Right lung (tissue), 5 donors: Measurements from ENCODE around the gene CCDC120. TPM values are rescaled to one million over a fixed set of nuclear protein-coding genes. Genes with fewer than 3 reads are reported as not detected.

ENCODE experiments used
- DNase-seq, 2 donors: peaks; one replicate each; pipeline ENCODE4 v3.0.0-alpha.2; 2013
- polyA plus RNA-seq, 5 donors: library from polyadenylated mRNA; unstranded; fragments of 120-200 nt; gene quantifications; one replicate each; pipeline versions ENCODE4 v1.2.1 to v1.2.3, GENCODE V29; 2013; ENCODE audit warnings: inconsistent platforms in 1 of 5, low replicate concordance in 1 of 5; ENCODE audit not compliant: insufficient read length in 5 of 5, insufficient read depth in 1 of 5

CCDC120 gene
- polyA plus RNA-seq, 5 donors, result 11.4 to 19.0 (median 16.9) TPM

- DNase-seq, result no peak
These were observed 2.1 kb downstream of the CCDC120 start for GRCh38 chrX:49060914-49061313.

DNA sequence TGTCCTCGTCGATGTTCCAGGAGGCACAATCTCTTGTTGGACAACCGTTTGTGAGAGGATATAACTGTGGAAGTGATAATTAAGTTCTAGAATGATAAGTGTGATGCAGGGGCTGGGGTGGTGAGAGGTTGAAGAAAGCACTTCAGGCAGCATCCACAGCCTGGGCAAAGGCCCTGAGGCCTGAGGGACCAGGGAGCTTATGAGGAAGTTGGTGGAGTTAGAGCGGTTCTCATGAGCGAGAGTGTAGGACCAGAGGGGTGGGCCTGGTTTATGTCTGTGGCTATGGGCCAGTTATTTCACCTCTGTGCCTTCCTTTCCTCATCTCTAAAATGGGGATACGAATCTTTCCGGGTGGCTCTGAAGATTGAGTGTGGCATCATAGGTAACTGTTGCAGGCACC, 2.7 kb downstream of the CCDC120 start:
- DNase-seq, result no peak

GRCh38 chrX:49061916-49062315, 3.1 kb downstream of the CCDC120 start:
- DNase-seq, result no peak

- no peak for DNase-seq
These were observed 4.9 kb downstream of the CCDC120 start for GRCh38 chrX:49063715-49064114.

- no peak for DNase-seq
These were observed 5.5 kb downstream of the CCDC120 start for GRCh38 chrX:49064303-49064702.

DNA sequence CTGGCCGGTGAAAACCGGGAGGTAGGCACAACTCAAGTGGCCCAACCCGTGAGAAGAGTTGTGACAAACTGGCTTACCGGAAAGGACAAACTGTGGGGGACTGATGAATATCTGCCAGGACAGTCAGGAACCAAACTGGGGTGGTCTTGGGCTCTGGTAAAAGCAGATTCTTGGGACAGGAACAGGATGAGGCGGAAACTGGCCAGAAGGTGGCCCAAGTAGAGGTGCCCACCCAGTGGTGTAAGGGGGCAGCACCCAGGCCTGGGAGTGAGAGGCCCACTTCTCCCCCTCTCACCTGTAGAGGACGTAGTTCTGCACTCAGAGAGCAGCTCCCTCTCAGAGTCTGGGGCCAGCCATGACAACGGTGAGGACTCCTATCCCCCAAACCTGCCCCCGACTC, 5.9 kb downstream of the CCDC120 start:
- no peak for DNase-seq

DNA sequence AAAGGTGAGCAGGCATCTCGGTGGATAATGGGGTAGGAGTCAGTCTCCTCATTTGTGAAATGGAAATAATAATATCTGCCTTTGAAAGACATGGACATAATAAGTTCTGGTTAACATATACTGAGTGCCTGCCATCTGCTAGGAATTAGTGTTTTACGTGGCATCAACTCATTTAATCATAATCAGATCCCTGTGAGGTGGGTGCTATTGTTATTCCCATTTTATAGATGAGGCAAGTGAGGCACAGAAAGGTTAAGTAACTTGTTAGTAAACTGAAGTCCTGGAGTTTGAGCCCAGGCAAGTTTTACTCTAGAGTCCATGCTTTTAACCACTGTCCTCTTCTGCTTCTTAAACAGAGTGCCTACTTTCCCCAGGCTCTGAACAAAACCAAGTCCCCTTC, 7.5 kb downstream of the CCDC120 start:
- no peak for DNase-seq

GRCh38 chrX:49066690-49067089, 7.9 kb downstream of the CCDC120 start:
- DNase-seq, result no peak

DNA sequence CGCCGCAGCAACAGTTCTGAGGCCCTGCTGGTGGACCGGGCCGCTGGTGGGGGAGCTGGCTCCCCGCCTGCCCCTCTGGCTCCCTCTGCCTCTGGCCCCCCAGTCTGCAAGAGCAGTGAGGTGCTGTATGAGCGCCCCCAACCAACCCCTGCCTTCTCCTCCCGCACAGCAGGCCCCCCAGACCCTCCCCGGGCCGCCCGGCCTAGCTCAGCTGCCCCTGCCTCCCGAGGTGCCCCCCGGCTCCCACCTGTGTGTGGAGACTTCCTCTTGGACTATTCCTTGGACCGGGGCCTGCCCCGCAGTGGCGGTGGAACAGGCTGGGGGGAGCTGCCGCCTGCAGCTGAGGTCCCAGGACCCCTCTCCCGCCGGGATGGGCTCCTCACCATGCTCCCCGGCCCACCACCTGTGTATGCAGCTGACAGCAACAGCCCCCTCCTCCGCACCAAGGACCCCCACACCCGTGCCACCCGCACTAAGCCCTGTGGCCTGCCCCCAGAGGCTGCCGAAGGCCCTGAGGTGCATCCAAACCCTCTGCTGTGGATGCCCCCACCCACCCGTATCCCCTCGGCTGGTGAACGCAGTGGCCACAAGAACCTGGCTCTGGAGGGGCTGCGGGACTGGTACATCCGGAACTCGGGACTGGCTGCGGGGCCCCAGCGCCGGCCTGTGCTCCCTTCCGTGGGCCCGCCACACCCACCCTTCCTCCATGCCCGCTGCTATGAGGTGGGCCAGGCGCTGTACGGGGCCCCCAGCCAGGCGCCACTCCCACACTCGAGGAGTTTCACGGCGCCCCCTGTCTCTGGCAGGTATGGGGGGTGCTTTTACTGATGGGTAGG, 8.7 kb downstream of the CCDC120 start:
- no peak for DNase-seq

GRCh38 chrX:49069038-49069437, 10.2 kb downstream of the CCDC120 start:
- DNase-seq, result no peak

- DNase-seq, result no peak
These were observed 12.2 kb downstream of the CCDC120 start for GRCh38 chrX:49070988-49071387.

DNA sequence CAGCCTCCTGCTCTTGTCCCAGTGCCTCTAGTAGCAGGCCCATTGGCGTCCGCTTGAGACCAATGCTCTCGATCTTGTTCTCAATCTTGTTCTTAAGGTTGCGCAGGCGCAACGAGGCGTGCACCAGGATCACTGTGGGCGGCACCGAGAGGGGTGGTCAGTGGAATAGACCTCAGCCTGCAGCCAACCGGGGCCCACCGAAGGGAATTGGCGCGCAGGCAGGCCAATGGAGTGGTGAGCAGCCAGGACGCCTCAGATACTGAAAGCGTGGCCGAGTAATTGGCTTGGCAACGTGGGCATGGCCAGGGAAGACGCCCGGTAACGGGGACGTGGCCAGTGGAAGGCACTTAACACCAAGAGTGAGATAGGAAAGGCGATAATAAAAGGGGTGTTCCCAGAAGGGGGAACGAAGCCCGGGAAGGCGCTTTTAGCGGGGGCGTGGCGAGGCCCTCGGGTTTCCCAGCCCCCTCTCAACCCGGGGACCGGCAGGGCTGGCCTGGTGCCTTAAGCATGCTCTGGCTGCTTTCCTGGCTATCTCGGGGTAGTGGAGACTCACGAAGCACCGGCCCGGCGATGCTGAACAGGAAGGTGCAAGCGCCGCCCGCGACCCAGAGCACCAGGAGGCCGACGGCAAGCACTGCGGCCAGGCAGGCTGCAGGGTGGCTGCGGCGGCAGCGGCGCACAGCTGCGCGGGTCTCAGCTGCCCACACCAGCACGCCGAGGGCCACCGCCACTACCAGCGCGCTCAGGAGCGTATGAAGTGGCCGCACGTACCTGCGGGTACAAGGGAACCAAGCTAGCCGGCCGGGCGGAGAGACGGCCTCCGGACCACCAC, 13.3 kb downstream of the CCDC120 start:
- DNase-seq, result peak; percentile 74 to 83

GRCh38 chrX:49072712-49073095, 13.9 kb downstream of the CCDC120 start:
- DNase-seq, result no peak

GRCh38 chrX:49073601-49074575, 15.1 kb downstream of the CCDC120 start, which contains the start of gene PRAF2:
TSS of gene PRAF2 (minus strand) at chrX:49074002. CDS start at chrX:49073987, 15 bp downstream.
- peak; percentile 82 to 87 for DNase-seq

DNA sequence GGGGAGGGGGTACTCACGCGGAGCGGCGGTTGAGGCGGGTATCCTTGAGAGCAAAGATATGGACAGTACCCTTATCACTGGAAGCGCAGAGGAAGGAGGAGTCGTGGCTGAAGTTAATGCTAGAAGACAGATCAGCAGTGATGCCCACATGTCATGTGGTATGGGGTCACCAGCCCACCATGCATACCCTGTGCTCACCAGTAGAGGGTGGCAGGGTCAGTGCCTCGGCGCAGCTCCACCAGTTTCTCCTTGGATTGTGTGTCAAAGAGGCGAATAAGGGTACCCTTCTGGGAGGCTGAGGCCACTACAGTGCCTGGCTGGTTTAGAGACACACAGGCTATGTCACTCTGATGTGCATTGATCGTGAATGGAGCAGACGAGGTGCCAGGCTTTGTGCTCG, 16.5 kb downstream of the CCDC120 start:
- no peak for DNase-seq

DNA sequence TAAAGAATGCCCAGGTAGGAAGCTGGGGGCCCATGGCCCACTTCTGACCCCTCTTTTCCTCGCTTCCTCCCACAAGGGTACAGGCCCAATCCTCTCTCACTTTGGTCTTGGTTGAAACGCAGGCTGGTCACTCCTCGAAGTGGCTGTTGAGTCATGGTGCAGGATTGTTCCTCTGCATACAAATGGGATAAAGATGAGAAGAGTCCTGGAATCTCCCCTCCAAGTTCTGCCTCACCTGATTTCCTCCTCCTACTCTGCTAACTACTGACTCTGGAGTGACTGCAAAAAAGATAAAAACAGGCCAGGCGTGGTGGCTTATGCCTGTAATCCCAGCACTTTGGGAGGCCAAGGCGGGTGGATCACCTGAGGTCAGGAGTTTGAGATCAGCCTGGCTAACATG, 19.1 kb downstream of the CCDC120 start:
- no peak for DNase-seq

DNA sequence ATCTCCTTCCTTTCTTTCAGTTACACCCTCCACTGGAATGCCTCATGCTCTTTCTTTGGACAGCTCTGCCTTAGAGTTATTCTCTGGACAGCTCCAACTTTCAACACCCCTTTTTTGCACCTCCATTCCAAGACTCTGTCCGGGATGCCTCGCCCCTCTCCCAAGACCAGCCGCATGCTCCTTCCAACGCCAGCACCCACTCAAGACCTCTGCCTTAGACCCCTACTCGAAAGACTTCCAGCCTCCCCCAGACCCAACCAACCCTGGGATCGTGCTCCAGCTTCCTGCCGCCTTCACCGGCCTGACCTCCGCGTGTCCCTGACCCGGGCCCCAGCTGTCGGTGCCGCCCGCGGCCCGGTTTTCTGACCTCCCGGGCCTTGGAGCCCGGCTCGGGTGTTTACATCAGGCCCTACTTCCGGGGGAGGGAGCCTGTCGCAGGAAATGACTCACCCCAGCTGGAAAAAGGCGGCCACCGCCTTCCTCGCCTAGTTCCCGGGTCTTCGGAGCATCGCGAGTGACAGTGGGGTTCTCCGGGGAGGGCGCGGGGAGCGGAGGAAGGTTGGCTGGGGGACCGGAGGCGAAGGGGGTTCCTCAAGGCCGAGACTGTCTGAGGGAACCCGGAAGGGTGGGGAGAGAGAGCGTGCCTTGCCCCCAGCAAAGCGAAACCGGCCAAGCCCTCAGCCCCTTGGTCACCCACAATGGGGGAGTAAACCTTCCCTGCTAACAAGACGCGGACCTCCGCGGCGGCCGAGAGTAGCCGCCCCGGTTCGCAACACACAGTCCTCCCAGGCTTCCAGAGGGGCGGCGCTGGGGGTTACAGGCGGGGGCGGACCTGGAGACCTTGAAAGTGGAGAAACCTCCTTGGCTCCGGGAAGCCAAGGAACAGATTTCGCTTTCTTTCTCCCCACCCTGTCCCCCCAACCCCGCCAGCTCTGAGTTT, 21.0 kb downstream of the CCDC120 start, which contains the start of gene WDR45:
WDR45 (minus strand) TSS at position 399 of the 940 bp plus-strand sequence. CDS start 1,792 bp downstream, outside the sequence.
- peak; percentile 70 to 74 for DNase-seq

DNA sequence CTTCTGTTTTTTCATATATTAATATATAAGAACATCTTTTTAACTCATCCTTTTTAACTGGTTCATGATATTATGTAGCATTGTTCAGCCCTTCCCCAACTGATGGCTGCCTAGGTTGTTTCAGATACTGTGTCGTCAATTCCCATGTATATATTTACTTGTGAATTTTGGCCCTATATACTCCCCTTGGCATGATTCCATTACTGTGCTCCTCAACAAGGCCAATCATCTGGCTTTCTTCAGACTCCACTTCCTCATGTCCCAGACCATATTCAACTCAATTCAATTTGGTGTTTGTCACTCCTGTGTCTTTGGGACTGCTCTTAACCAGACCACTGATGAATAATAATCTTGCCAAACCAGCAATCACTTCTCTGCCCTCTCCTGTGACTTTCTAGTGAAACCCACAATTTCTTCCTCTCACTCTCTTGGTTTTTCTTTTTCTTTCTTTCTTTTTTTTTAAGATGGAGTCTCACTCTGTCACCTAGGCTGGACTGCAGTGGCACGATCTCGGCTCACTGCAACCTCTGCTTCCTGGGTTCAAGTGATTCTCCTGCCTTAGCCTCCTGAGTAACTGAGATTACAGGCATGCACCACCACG, 23.6 kb downstream of the CCDC120 start:
- DNase-seq, result no peak

GRCh38 chrX:49089553-49089952, 30.8 kb downstream of the CCDC120 start:
- DNase-seq, result no peak

DNA sequence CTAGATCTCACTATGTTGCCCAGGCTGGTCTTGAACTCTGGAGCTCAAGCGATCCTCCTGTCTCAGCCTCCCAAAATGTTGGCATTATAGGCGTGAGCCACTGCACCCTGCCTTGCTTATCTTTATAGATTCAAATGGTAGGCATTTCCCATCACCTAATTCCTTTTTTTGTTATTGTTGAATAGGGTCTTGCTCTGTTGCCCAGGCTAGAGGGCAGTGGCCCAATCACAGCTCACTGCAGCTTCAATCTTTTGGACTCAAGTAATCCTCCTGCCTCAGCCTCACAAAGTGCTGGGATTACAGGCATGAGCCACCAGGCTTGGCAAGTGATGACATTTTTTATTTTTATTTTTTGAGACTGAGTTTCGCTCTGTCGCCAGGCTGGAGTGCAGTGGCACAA, 37.6 kb downstream of the CCDC120 start:
- no peak for DNase-seq
